Activated CD4-positive, alpha-beta memory T cell treated with anti-CD3 and anti-CD28 coated beads for 36 hours (primary cell): ENCODE data around the gene GRIK3. TPM values are rescaled to one million over a fixed set of nuclear protein-coding genes. Genes with fewer than 3 reads are reported as not detected.

Experiments
- CTCF ChIA-PET: fragments of 350-600 bp; sonication (Branson Sonifier 250); formaldehyde crosslinking; loops from one replicate; lab custom pipeline; 2021; ENCODE audit warnings: antibody characterized with exemption, inconsistent platforms; lab: Charles Lee
- POLR2A ChIA-PET: fragments of 350-600 bp; sonication (Branson Sonifier 250); formaldehyde crosslinking; loops from one replicate; lab custom pipeline; 2021; ENCODE audit warnings: antibody characterized with exemption; lab: Charles Lee
- DNase-seq: peaks from one replicate; pipeline ENCODE4 v3.0.0-alpha.2; 2020
- H3K27ac Mint-ChIP-seq: one replicate; pipeline ENCODE4 v1.8.0; 2021; ENCODE audit warnings: mixed read lengths
- H3K27me3 Mint-ChIP-seq: one replicate; pipeline ENCODE4 v1.8.0; 2021; ENCODE audit warnings: mixed read lengths
- H3K36me3 Mint-ChIP-seq: one replicate; pipeline ENCODE4 v1.8.0; 2021; ENCODE audit warnings: mixed read lengths
- H3K4me1 Mint-ChIP-seq: one replicate; pipeline ENCODE4 v1.8.0; 2021; ENCODE audit warnings: low read depth, mixed read lengths
- H3K4me3 Mint-ChIP-seq: one replicate; pipeline ENCODE4 v1.8.0; 2021; ENCODE audit warnings: mild to moderate bottlenecking, mixed read lengths
- H3K9me3 Mint-ChIP-seq: one replicate; pipeline ENCODE4 v1.8.0; 2021; ENCODE audit warnings: mixed read lengths
- intact Hi-C: fragments of 100-400 bp; cut with micrococcal nuclease; formaldehyde crosslinking; loops from one replicate; pipeline ENCODE4 v1.15.1; 2023
- total RNA-seq, 2 experiments: library from RNA; stranded (reverse); gene quantifications; one replicate each; pipeline ENCODE4 v1.2.3, GENCODE V29; 2021

The GRIK3 gene
- total RNA-seq, 2 experiments from 2014 or later: not detected

DNA sequence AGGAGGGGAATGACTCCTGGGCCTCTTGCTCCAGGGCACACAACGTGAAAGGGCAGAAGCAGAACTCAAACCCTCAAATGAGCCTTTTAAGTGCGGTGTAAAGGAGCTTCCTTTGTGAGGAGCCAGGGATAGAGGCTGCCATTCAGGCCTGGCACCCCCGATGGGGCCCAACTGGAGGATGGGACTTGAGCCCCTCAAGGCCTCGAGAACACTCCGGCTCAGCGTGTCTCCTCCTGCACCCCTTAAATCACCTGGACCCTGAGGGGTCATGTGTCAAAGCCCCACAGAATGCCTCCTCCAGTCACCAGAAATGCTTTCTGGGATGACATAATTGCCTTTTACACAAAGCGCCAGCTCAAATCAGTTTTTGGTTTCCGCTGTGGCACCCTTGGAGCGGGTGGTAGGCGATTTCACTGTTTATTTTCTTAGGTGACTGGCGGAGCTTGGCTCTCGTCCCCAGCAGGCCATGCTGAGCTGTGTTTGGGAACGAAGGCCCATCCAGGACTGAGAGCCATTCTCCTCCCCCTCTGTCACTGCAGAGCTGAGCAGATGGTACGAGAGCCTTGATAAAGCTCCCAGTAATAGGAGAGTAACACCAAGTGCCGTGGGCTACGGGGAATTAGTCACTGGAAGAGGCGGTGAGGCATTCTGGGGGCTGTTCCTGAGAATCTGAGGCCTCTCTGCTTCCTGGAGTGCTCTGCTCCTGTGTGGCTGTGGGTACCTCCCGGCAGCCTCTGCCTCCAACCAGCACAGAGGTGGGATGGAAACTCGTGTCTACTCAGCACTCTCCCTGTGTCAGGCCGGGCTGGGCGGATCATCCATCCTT is 163.0 kb downstream of the GRIK3 start:
- Mint-ChIP-seq H3K36me3 (no peaks in the 10 kb centered on the region), H3K4me1 (no peaks in the 10 kb centered on the region), H3K4me3 (no peak overlapping the region), H3K27ac (no peak overlapping the region), H3K27me3 (peaks cover 1% of the 10 kb centered on the region), H3K9me3 (no peaks in the 10 kb centered on the region)
- ChIA-PET CTCF (no interaction called here), POLR2A (no interaction called here)
- DNase-seq: no peak
- intact Hi-C loops: no loop called here

GRCh38 chr1:36869826-36870225 is 164.5 kb downstream of the GRIK3 start:
- Mint-ChIP-seq H3K27ac (no peak overlapping the region), H3K9me3 (no peaks in the 10 kb centered on the region), H3K36me3 (no peaks in the 10 kb centered on the region), H3K27me3 (peaks cover 1% of the 10 kb centered on the region), H3K4me1 (no peaks in the 10 kb centered on the region), H3K4me3 (no peak overlapping the region)
- ChIA-PET CTCF (no interaction called here), POLR2A (no interaction called here)
- intact Hi-C loops: no loop called here
- DNase-seq: no peak

GRCh38 chr1:36869054-36869453 is 165.3 kb downstream of the GRIK3 start:
- CTCF ChIA-PET: no interaction called here
- Mint-ChIP-seq H3K27ac (no peak overlapping the region), H3K4me3 (no peak overlapping the region), H3K9me3 (no peaks in the 10 kb centered on the region), H3K27me3 (peaks cover 3% of the 10 kb centered on the region), H3K4me1 (no peaks in the 10 kb centered on the region), H3K36me3 (no peaks in the 10 kb centered on the region)
- intact Hi-C loops: no loop called here
- DNase-seq: no peak
- POLR2A ChIA-PET: no interaction called here

- Mint-ChIP-seq H3K36me3 (no peaks in the 10 kb centered on the region), H3K9me3 (no peaks in the 10 kb centered on the region), H3K27ac (no peak overlapping the region), H3K4me3 (no peak overlapping the region), H3K4me1 (no peaks in the 10 kb centered on the region), H3K27me3 (peaks cover 3% of the 10 kb centered on the region)
- ChIA-PET POLR2A (no interaction called here), CTCF (no interaction called here)
- DNase-seq: no peak
- intact Hi-C loops: no loop called here
These were observed 166.7 kb downstream of the GRIK3 start for GRCh38 chr1:36867575-36867974.

DNA sequence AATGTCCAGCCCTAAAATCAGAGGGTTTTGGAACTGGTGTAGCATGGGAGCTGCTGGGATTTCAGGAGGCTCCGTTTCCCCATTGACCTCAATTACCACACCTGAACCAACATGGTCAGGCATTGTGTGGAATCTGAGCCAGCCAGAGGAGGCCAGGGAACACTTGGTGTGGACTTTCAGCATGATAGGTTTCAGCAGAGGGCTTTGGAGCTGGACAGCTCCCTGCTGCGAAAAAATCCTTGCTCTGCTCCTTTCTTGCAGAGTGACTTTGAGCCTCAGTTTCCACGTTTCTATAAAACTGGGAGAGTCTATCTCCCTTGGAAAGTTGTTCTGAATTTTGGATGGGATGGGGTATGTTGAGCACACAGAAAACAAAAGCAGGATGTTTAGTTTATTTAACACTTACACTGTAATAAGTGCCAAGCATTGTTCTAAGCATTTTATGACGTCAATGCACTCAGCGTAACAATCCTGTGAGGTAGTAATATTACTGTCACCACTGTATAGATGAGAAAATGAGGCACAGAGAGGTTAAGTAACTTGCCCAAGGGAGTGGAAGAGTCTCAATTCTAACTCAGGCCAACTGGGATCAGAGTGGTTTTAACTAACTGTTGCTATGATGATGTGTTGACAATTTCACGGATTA is 168.0 kb downstream of the GRIK3 start:
- DNase-seq: no peak
- H3K4me3 Mint-ChIP-seq: no peak overlapping the region

DNA sequence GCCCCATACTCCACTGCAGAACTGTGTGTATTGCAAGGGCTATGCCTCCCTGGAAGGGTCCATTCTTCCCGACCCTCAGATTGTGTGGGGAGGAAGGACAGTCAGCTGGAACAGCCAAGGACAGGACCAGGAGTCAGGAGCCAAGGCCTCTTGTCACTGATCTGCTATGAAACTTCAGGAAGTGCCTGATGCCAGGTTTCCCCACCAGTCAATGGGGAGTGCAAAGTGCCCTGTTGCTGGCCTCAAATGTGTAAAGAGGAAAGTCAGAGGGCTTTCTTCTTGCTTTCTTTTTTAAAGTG is 168.8 kb downstream of the GRIK3 start:
- H3K27ac Mint-ChIP-seq: no peak overlapping the region
- ChIA-PET CTCF (interaction anchor here (1.1 kb wide), 1 partner anchor 13 kb away, joined by 4 read pairs; no protein-coding TSS in a partner anchor), POLR2A (no interaction called here)
- H3K27me3 Mint-ChIP-seq: peaks cover 5% of the 10 kb centered on the region
- no peak overlapping the region for H3K4me3 Mint-ChIP-seq
- no peak for DNase-seq
- no peaks in the 10 kb centered on the region for H3K4me1 Mint-ChIP-seq
- H3K9me3 Mint-ChIP-seq: no peaks in the 10 kb centered on the region
- no peaks in the 10 kb centered on the region for H3K36me3 Mint-ChIP-seq
- intact Hi-C loops: no loop called here

More for the DNA sequence above, 168.0 kb downstream of the GRIK3 start:
- POLR2A ChIA-PET: no interaction called here
- Mint-ChIP-seq H3K9me3 (no peaks in the 10 kb centered on the region), H3K27ac (no peak overlapping the region), H3K36me3 (no peaks in the 10 kb centered on the region), H3K4me1 (no peaks in the 10 kb centered on the region), H3K27me3 (peaks cover 5% of the 10 kb centered on the region)
- intact Hi-C loops: no loop called here
- CTCF ChIA-PET: no interaction called here

GRCh38 chr1:36864823-36865601 is 169.3 kb downstream of the GRIK3 start:
- Mint-ChIP-seq H3K27ac (no peak overlapping the region), H3K9me3 (no peaks in the 10 kb centered on the region), H3K36me3 (no peaks in the 10 kb centered on the region), H3K27me3 (peaks cover 5% of the 10 kb centered on the region), H3K4me3 (no peak overlapping the region), H3K4me1 (no peaks in the 10 kb centered on the region)
- ChIA-PET CTCF (interaction anchor here (0.6 to 1.4 kb wide), 5 partner anchors 9 to 258 kb away, joined by 3 to 4 read pairs (median 3); no protein-coding TSS in a partner anchor), POLR2A (no interaction called here)
- DNase-seq: no peak
- intact Hi-C loops: no loop called here

DNA sequence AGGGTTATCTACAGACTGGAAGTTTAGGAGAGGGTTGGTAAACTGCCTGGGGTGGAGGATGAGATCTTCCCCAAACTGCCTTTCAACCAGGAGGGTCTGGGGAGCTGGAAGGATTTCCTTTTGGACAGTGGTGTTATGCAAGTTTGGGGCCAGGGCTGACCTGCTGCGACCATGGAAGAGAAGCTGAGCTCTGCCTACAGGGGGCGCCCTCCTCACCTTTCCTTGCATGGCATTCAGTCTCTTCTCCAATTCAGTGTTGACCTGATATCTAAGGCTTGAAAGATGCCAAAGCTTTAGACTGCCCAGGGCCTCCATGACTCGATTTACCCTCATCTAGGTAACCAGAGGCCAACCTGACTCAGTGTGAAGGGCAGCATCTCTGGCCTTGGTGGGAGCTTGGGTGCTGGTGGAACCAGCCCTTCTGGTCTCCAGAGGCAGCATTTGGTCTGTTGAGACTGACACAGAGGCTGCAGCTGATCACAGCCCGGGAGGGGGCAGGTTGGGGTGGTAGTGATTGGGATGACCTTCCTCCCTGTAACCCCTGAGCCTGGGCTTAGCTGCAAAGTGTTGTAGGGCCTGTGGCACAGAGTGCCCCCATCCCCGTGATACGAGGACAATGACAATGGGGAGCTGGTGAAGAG is 170.0 kb downstream of the GRIK3 start:
- intact Hi-C loops: no loop called here
- Mint-ChIP-seq H3K9me3 (no peaks in the 10 kb centered on the region), H3K36me3 (no peaks in the 10 kb centered on the region), H3K27me3 (peaks cover 5% of the 10 kb centered on the region), H3K4me3 (no peak overlapping the region), H3K27ac (no peak overlapping the region), H3K4me1 (no peaks in the 10 kb centered on the region)
- POLR2A ChIA-PET: no interaction called here
- CTCF ChIA-PET: interaction anchor here (0.6 to 1.4 kb wide), 5 partner anchors 8 to 257 kb away, joined by 3 to 4 read pairs (median 3); no protein-coding TSS in a partner anchor
- peak; percentile 37 for DNase-seq

DNA sequence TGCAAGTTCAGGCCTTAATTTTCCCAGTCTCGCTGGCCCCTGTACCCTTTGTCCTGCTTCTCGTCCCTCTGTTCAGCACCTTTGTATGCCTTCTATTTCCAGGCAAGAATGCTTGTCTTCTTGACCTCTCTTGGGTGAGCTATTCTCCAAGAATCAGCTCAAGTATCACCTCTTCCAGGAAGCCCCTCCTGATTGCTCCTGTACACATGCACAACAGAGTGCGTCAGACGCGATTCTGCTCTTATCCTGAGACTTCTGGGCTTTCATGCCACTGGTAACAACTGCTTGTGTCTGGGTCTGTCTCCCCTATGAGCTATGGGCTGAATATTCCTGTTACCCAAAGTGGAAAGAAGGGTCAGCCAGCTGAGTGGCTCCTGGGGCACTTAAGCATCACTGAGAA is 170.8 kb downstream of the GRIK3 start:
- Mint-ChIP-seq H3K36me3 (no peaks in the 10 kb centered on the region), H3K27ac (no peak overlapping the region), H3K4me3 (no peak overlapping the region), H3K4me1 (no peaks in the 10 kb centered on the region), H3K27me3 (peaks cover 5% of the 10 kb centered on the region), H3K9me3 (no peaks in the 10 kb centered on the region)
- DNase-seq: no peak
- ChIA-PET POLR2A (no interaction called here), CTCF (interaction anchor here (1.0 to 1.4 kb wide), 3 partner anchors 8 to 81 kb away, joined by 3 to 4 read pairs (median 3); no protein-coding TSS in a partner anchor)
- intact Hi-C loops: no loop called here

GRCh38 chr1:36863061-36863460 is 171.3 kb downstream of the GRIK3 start:
- H3K4me3 Mint-ChIP-seq: no peak overlapping the region
- H3K36me3 Mint-ChIP-seq: no peaks in the 10 kb centered on the region
- ChIA-PET CTCF (no interaction called here), POLR2A (no interaction called here)
- intact Hi-C loops: no loop called here
- DNase-seq: no peak
- H3K4me1 Mint-ChIP-seq: no peaks in the 10 kb centered on the region
- no peak overlapping the region for H3K27ac Mint-ChIP-seq
- H3K9me3 Mint-ChIP-seq: no peaks in the 10 kb centered on the region
- H3K27me3 Mint-ChIP-seq: peaks cover 5% of the 10 kb centered on the region

- no peaks in the 10 kb centered on the region for H3K4me1 Mint-ChIP-seq
- peaks cover 6% of the 10 kb centered on the region for H3K27me3 Mint-ChIP-seq
- H3K9me3 Mint-ChIP-seq: no peaks in the 10 kb centered on the region
- intact Hi-C loops: no loop called here
- no peak overlapping the region for H3K27ac Mint-ChIP-seq
- DNase-seq: no peak
- POLR2A ChIA-PET: no interaction called here
- H3K4me3 Mint-ChIP-seq: no peak overlapping the region
- H3K36me3 Mint-ChIP-seq: no peaks in the 10 kb centered on the region
- CTCF ChIA-PET: no interaction called here
These were observed 172.9 kb downstream of the GRIK3 start for GRCh38 chr1:36861375-36861774.

DNA sequence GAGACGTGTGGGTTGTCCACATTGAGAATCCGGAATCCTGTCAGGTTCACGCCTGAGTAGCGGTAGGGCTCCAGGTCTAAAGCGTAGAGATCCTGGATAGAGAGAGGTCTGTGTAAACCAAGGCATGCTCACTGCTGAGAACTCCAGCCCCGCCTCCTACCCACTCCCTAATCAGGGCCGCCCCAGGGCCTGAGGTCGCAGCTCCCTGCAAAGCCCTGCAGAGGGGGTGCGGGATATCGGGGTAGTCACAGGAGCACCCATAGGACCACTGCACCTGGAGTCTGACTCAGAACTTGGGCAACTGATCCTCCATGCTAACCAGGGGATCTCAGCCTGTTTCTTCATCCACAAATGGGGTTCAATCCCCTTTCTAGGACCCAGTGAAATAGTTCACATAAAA is 174.4 kb downstream of the GRIK3 start:
- CTCF ChIA-PET: no interaction called here
- intact Hi-C loops: no loop called here
- H3K9me3 Mint-ChIP-seq: no peaks in the 10 kb centered on the region
- POLR2A ChIA-PET: no interaction called here
- H3K4me1 Mint-ChIP-seq: no peaks in the 10 kb centered on the region
- no peak for DNase-seq
- H3K27me3 Mint-ChIP-seq: peaks cover 7% of the 10 kb centered on the region
- no peak overlapping the region for H3K27ac Mint-ChIP-seq
- no peaks in the 10 kb centered on the region for H3K36me3 Mint-ChIP-seq
- H3K4me3 Mint-ChIP-seq: no peak overlapping the region
